Chondrocyte (in vitro differentiated cells): ENCODE measurements around the gene SKP1. TPM values are rescaled to one million over a fixed set of nuclear protein-coding genes. Genes with fewer than 3 reads are reported as not detected.

Experiments used
- DNase-seq: peaks from one replicate; pipeline ENCODE4 v3.0.0; 2021; ENCODE audit warnings: mixed read lengths, low spot score
- H3K27ac Mint-ChIP-seq: one replicate; pipeline ENCODE4 v1.8.0; 2021; ENCODE audit warnings: mild to moderate bottlenecking, moderate library complexity, mixed read lengths; ENCODE audit not compliant: unreplicated experiment
- H3K27me3 Mint-ChIP-seq: 2 replicates; pipeline ENCODE4 v1.8.0; 2021; ENCODE audit warnings: low read depth, mixed read lengths
- H3K36me3 Mint-ChIP-seq: 2 replicates; pipeline ENCODE4 v1.8.0; 2021; ENCODE audit warnings: low read depth, mixed read lengths
- H3K4me1 Mint-ChIP-seq: 2 replicates; pipeline ENCODE4 v1.8.0; 2021; ENCODE audit warnings: low read depth, mild to moderate bottlenecking, mixed read lengths
- H3K4me3 Mint-ChIP-seq: one replicate; pipeline ENCODE4 v1.8.0; 2021; ENCODE audit warnings: mild to moderate bottlenecking, moderate library complexity, mixed read lengths; ENCODE audit not compliant: unreplicated experiment
- H3K9me3 Mint-ChIP-seq: 2 replicates; pipeline ENCODE4 v1.8.0; 2021; ENCODE audit warnings: low read depth, mixed read lengths
- total RNA-seq: library from RNA; stranded (reverse); gene quantifications from 3 replicates; pipeline ENCODE4 v1.2.1, GENCODE V29; 2021
- TF ChIP-seq, protein P1 (sequence below): fragments of 200-600 bp; sonication (generic); IDR thresholded peaks from 2 replicates; pipeline ENCODE4 v1.5.0; 2021; ENCODE audit warnings: antibody characterized with exemption, mild to moderate bottlenecking, moderate library complexity

SKP1 gene
- total RNA-seq, 1 donor from 2014 or later = 256 TPM

DNA sequence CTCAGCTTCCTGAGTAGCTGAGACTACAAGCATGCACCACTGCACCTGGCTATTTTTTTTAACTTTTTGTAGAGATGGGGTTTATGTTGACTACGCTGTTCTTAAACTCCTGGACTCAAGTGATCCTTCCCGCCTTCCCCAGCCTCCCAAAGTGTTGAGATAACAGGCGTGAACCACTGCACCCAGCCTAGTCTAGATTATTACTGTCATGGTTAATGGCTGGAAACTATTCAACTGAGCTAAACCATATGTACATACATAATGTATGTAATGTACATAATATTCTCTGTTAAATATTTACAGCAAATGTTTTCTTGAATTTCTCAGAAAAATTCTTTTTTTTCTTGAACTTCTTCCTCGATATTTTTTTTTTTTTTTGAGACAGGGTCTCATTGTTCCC is 27.8 kb upstream of the SKP1 start:
- no peak overlapping the region for H3K4me3 Mint-ChIP-seq
- peaks cover 30% of the 10 kb centered on the region for H3K36me3 Mint-ChIP-seq
- no peaks in the 10 kb centered on the region for H3K27me3 Mint-ChIP-seq
- no peaks in the 10 kb centered on the region for H3K9me3 Mint-ChIP-seq
- TF ChIP-seq, protein P1, sequence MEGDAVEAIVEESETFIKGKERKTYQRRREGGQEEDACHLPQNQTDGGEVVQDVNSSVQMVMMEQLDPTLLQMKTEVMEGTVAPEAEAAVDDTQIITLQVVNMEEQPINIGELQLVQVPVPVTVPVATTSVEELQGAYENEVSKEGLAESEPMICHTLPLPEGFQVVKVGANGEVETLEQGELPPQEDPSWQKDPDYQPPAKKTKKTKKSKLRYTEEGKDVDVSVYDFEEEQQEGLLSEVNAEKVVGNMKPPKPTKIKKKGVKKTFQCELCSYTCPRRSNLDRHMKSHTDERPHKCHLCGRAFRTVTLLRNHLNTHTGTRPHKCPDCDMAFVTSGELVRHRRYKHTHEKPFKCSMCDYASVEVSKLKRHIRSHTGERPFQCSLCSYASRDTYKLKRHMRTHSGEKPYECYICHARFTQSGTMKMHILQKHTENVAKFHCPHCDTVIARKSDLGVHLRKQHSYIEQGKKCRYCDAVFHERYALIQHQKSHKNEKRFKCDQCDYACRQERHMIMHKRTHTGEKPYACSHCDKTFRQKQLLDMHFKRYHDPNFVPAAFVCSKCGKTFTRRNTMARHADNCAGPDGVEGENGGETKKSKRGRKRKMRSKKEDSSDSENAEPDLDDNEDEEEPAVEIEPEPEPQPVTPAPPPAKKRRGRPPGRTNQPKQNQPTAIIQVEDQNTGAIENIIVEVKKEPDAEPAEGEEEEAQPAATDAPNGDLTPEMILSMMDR = no peak
- H3K27ac Mint-ChIP-seq = no peak overlapping the region
- H3K4me1 Mint-ChIP-seq = peaks cover 28% of the 10 kb centered on the region
- DNase-seq = no peak

DNA sequence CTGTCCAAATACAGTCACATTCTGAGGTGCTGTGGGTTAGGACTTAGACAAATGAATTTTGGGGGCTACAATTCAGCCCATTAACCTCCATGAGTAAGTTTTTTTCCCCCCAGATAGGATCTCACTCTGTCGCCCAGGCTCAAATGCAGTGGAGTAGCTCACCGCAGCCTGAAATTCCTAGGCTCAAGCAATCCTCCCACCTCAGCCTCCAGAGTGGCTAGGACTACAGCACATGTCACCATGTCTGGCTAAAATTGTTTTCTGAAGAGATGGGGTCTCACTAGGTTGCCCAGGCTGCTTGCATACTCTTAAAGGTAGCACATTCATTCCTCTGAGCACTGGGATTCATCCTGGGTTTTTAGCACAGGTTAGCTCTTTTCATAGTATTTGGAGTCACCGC is 26.9 kb upstream of the SKP1 start:
- Mint-ChIP-seq H3K4me1 (peaks cover 19% of the 10 kb centered on the region), H3K4me3 (no peak overlapping the region), H3K9me3 (no peaks in the 10 kb centered on the region), H3K27me3 (no peaks in the 10 kb centered on the region), H3K36me3 (peaks cover 31% of the 10 kb centered on the region), H3K27ac (no peak overlapping the region)
- no peak for DNase-seq
- TF ChIP-seq, protein P1 = no peak

DNA sequence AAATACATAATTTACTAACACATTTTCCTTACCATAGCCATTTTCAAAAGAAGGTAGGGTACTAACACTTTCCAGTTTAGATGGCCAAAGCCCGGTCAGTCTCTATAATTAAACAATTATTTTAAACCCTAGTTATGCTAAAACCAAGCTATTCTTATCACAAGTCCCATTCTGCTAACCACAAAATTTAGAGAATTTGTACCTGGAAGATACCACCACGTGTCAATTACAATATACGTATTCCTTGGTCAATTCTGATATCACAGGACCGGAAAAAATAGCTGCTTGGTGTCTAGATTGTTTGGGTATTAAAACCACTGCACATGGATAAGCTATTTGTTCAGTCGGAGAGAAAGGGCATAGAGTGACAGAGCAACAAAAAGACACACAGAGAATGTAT is 18.9 kb upstream of the SKP1 start:
- H3K4me3 Mint-ChIP-seq = no peak overlapping the region
- H3K36me3 Mint-ChIP-seq = peaks cover 23% of the 10 kb centered on the region
- TF ChIP-seq, protein P1 = no peak

DNA sequence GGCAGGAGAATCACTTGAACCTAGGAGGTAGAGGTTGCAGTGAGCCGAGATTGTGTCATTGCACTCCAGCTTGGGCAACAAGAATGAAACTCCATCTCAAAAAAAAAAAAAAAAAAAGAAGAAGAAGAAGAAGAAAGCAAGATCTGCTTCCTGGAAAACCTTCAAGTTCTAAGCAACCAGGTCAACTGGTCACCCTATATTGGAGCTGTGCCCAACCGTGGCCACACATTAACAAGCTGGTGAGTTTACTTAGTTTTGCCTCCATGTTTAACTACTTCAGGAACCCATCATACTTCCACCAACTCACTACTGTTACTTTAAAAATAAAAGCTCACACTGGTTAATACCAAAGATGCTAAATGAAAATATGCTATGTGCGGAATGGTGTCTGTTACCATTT is 12.3 kb upstream of the SKP1 start:
- Mint-ChIP-seq H3K4me1 (no peaks in the 10 kb centered on the region), H3K36me3 (no peaks in the 10 kb centered on the region), H3K27ac (no peak overlapping the region), H3K9me3 (no peaks in the 10 kb centered on the region), H3K27me3 (no peaks in the 10 kb centered on the region), H3K4me3 (no peak overlapping the region)
- no peak for DNase-seq
- TF ChIP-seq, protein P1 = no peak

More for the DNA sequence above, 18.9 kb upstream of the SKP1 start:
- Mint-ChIP-seq H3K9me3 (no peaks in the 10 kb centered on the region), H3K4me1 (no peaks in the 10 kb centered on the region), H3K27ac (no peak overlapping the region), H3K27me3 (no peaks in the 10 kb centered on the region)
- no peak for DNase-seq

DNA sequence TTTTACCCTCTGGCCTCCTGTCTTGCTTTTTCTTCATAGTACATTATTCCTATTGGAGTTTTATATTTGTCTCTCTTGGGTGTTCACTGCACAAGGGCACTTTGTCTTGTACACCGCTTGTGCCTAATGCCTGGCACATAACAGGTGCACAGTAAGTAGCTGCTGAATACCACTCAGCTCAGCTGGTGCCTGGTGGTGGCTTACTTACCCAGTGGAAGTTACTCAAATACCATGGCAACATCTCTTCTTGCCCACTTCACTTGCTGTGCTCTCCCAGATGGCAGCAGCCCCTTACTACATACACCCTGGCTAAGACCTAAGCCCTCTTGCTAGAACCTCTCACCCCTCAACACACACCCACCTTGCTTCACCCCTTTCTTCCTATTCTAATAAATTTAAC is 11.3 kb upstream of the SKP1 start:
- Mint-ChIP-seq H3K4me1 (no peaks in the 10 kb centered on the region), H3K4me3 (no peak overlapping the region), H3K9me3 (no peaks in the 10 kb centered on the region), H3K27me3 (no peaks in the 10 kb centered on the region), H3K36me3 (no peaks in the 10 kb centered on the region), H3K27ac (no peak overlapping the region)
- DNase-seq = no peak
- TF ChIP-seq, protein P1 = no peak
